CD4-positive, alpha-beta memory T cell (primary cell): Measurements from ENCODE around the gene GRK4. TPM values are rescaled to one million over a fixed set of nuclear protein-coding genes. Genes with fewer than 3 reads are reported as not detected.
"Not testable (repeated sequence)": the region's sequence is repeated elsewhere in the genome, so short reads cannot be mapped to it uniquely, and the experiment has no call there.

ENCODE experiments used
- CTCF ChIA-PET: fragments of 350-600 bp; sonication (Branson Sonifier 250); formaldehyde crosslinking; loops from one replicate; lab custom pipeline; 2021; ENCODE audit warnings: inconsistent platforms; ENCODE audit not compliant: partially characterized antibody; lab: Charles Lee
- POLR2A ChIA-PET: fragments of 350-600 bp; sonication (Branson Sonifier 250); formaldehyde crosslinking; loops from one replicate; lab custom pipeline; 2021; ENCODE audit not compliant: partially characterized antibody; lab: Charles Lee
- DNase-seq, 5 donors: peaks; one replicate each; pipeline versions ENCODE4 v3.0.0 to v3.0.0-alpha.2; 2020 to 2022; ENCODE audit warnings: mixed read lengths in 1 of 5
- H3K27ac ChIP-seq: one replicate; pipeline ENCODE4 v1.7.0; 2013; ENCODE audit warnings: low read depth, low read length
- H3K27me3 ChIP-seq: 2 replicates; pipeline ENCODE4 v1.7.0; 2013; ENCODE audit warnings: mild to moderate bottlenecking, low read length, moderate library complexity; ENCODE audit not compliant: insufficient read depth
- H3K36me3 ChIP-seq: 2 replicates; pipeline ENCODE4 v1.7.0; 2013; ENCODE audit warnings: mild to moderate bottlenecking, low read length, moderate library complexity; ENCODE audit not compliant: insufficient read depth
- H3K4me1 ChIP-seq: 2 replicates; pipeline ENCODE4 v1.7.0; 2013; ENCODE audit warnings: mild to moderate bottlenecking, low read length, moderate library complexity; ENCODE audit not compliant: insufficient read depth
- H3K4me3 ChIP-seq, 2 donors: one replicate each; pipeline ENCODE4 v1.7.0; 2013; ENCODE audit warnings: low read length in 2 of 2, mild to moderate bottlenecking in 1 of 2
- H3K9me3 ChIP-seq, 2 donors: one replicate each; pipeline ENCODE4 v1.7.0; 2013; ENCODE audit warnings: low read length in 2 of 2, control low read depth in 1 of 2; ENCODE audit not compliant: control insufficient read depth in 1 of 2
- H3K27ac Mint-ChIP-seq, 7 donors: one replicate each; pipeline ENCODE4 v1.8.0; 2020 to 2021; ENCODE audit warnings: mixed read lengths in 7 of 7, mild to moderate bottlenecking in 6 of 7, inconsistent platforms in 3 of 7, moderate library complexity in 3 of 7
- H3K27me3 Mint-ChIP-seq, 2 donors: one replicate each; pipeline ENCODE4 v1.8.0; 2020 to 2021; ENCODE audit warnings: mixed read lengths in 2 of 2
- H3K36me3 Mint-ChIP-seq, 2 donors: one replicate each; pipeline ENCODE4 v1.8.0; 2020 to 2021; ENCODE audit warnings: mixed read lengths in 2 of 2, inconsistent platforms in 1 of 2, mild to moderate bottlenecking in 1 of 2
- H3K4me1 Mint-ChIP-seq, 4 donors: one replicate each; pipeline ENCODE4 v1.8.0; 2020 to 2021; ENCODE audit warnings: mixed read lengths in 4 of 4, mild to moderate bottlenecking in 1 of 4
- H3K4me3 Mint-ChIP-seq, 8 donors: one replicate each; pipeline ENCODE4 v1.8.0; 2020 to 2021; ENCODE audit warnings: mixed read lengths in 8 of 8, mild to moderate bottlenecking in 7 of 8, moderate library complexity in 6 of 8, inconsistent platforms in 3 of 8
- H3K9me3 Mint-ChIP-seq, 8 donors: one replicate each; pipeline ENCODE4 v1.8.0; 2020 to 2021; ENCODE audit warnings: mixed read lengths in 8 of 8, mild to moderate bottlenecking in 5 of 8, inconsistent platforms in 3 of 8, moderate library complexity in 1 of 8
- intact Hi-C: fragments of 100-400 bp; cut with micrococcal nuclease; formaldehyde crosslinking; loops from one replicate; pipeline ENCODE4 v1.15.1; 2023
- polyA plus RNA-seq, 2 donors: library from polyadenylated mRNA; unstranded; fragments of 300-500 nt; fragmentation: Illumina TruSeq; gene quantifications; one replicate each; pipeline ENCODE4 v1.2.3, GENCODE V29; 2021
- total RNA-seq, 2 experiments: library from RNA; stranded (reverse); gene quantifications; one replicate each; pipeline ENCODE4 v1.2.3, GENCODE V29; 2021

The GRK4 gene
- total and polyA plus RNA-seq, 4 experiments from 2014 or later, result 0.55 to 3.2 (median 2.3) TPM

GRCh38 chr4:2950221-2950989, 13.0 kb upstream of the GRK4 start:
- Histone ChIP-seq H3K36me3 (peaks cover 71% of the 10 kb centered on the region), H3K27ac (no peak overlapping the region), H3K4me3 (no peak overlapping the region), H3K27me3 (no peaks in the 10 kb centered on the region), H3K9me3 (no peaks in the 10 kb centered on the region), H3K4me1 (peaks cover 9% of the 10 kb centered on the region)
- no peak for DNase-seq
- Mint-ChIP-seq H3K4me1 (peaks cover 9 to 14% (median 11%) of the 10 kb centered on the region in 4 donors), H3K27ac (peak overlapping the region in 4 of 7 donors; percentile 13 to 79 (median 45)), H3K4me3 (no peak overlapping the region), H3K9me3 (peaks cover 0 to 1% (median 0%) of the 10 kb centered on the region in 8 donors), H3K36me3 (peaks cover 58 to 85% of the 10 kb centered on the region in 2 donors), H3K27me3 (no peaks in the 10 kb centered on the region)
- intact Hi-C loops, result no loop called here
- POLR2A ChIA-PET, result interaction anchor here (1.4 kb wide), 1 partner anchor 15 kb away, joined by 3 read pairs; no protein-coding TSS in a partner anchor
- CTCF ChIA-PET, result interaction anchor here (2.7 kb wide), 1 partner anchor 12 kb away, joined by 12 read pairs; the partner anchor contains the start of genes GRK4 and NOP14

GRCh38 chr4:2953496-2953895, 9.9 kb upstream of the GRK4 start:
- H3K27me3 Mint-ChIP-seq, result no peaks in the 10 kb centered on the region
- POLR2A ChIA-PET, result interaction anchor here (1.1 to 3.8 kb wide), 5 partner anchors 8 to 118 kb away, joined by 3 to 28 read pairs (median 4); partner anchors contain the start of genes GRK4 and NOP14

GRCh38 chr4:2954358-2955185, 8.8 kb upstream of the GRK4 start:
- peak overlapping the region in 4 of 8 donors; percentile 20 to 83 (median 50) for H3K4me3 Mint-ChIP-seq
- H3K27me3 ChIP-seq, result no peaks in the 10 kb centered on the region
- POLR2A ChIA-PET, result interaction anchor here (1.1 to 3.8 kb wide), 4 partner anchors 8 to 119 kb away, joined by 3 to 28 read pairs (median 12); partner anchors contain the start of genes GRK4 and NOP14
- no peaks in the 10 kb centered on the region for H3K27me3 Mint-ChIP-seq
- CTCF ChIA-PET, result interaction anchor here (0.6 to 3.7 kb wide), 15 partner anchors 9 to 232 kb away, joined by 3 to 34 read pairs (median 5); partner anchors contain the start of genes GRK4 and NOP14
- H3K9me3 Mint-ChIP-seq, result no peaks in the 10 kb centered on the region
- DNase-seq, result peak; percentile 40 to 70 (median 44)
- H3K27ac ChIP-seq, result peak overlapping the region; percentile 23
- H3K9me3 ChIP-seq, result no peaks in the 10 kb centered on the region
- no peak overlapping the region for H3K4me3 ChIP-seq
- H3K27ac Mint-ChIP-seq, result peak overlapping the region; percentile 83 to 98 (median 92)
- H3K4me1 ChIP-seq, result peaks cover 33% of the 10 kb centered on the region
- H3K36me3 ChIP-seq, result peaks cover 71% of the 10 kb centered on the region
- peaks cover 25 to 42% (median 34%) of the 10 kb centered on the region in 4 donors for H3K4me1 Mint-ChIP-seq
- intact Hi-C loops, result loop anchor here (2.0 kb wide), 2 partner anchors 20 to 190 kb away; no protein-coding TSS in a partner anchor
- peaks cover 61 to 81% of the 10 kb centered on the region in 2 donors for H3K36me3 Mint-ChIP-seq

More at GRCh38 chr4:2953496-2953895, 9.9 kb upstream of the GRK4 start:
- no peak overlapping the region for H3K4me3 ChIP-seq
- Mint-ChIP-seq H3K4me1 (peaks cover 17 to 32% (median 26%) of the 10 kb centered on the region in 4 donors), H3K9me3 (no peaks in the 10 kb centered on the region), H3K36me3 (peaks cover 59 to 82% of the 10 kb centered on the region in 2 donors), H3K27ac (peak overlapping the region in 6 of 7 donors; percentile 83 to 98 (median 93)), H3K4me3 (no peak overlapping the region)
- no peaks in the 10 kb centered on the region for H3K9me3 ChIP-seq
- H3K27ac ChIP-seq, result peak overlapping the region; percentile 23
- no peak for DNase-seq
- no peaks in the 10 kb centered on the region for H3K27me3 ChIP-seq
- H3K36me3 ChIP-seq, result peaks cover 76% of the 10 kb centered on the region
- peaks cover 27% of the 10 kb centered on the region for H3K4me1 ChIP-seq
- CTCF ChIA-PET, result interaction anchor here (0.9 to 3.7 kb wide), 10 partner anchors 8 to 190 kb away, joined by 3 to 34 read pairs (median 7); partner anchors contain the start of genes GRK4 and NOP14
- intact Hi-C loops, result no loop called here

GRCh38 chr4:2955186-2956044, 8.0 kb upstream of the GRK4 start:
- peak in 1 of 5 donors; percentile 21 for DNase-seq
- Histone ChIP-seq H3K36me3 (peaks cover 62% of the 10 kb centered on the region), H3K4me1 (peaks cover 40% of the 10 kb centered on the region)
- H3K9me3 Mint-ChIP-seq, H3K27me3 ChIP-seq, H3K4me3 Mint-ChIP-seq, H3K27ac ChIP-seq, H3K4me3 ChIP-seq, H3K9me3 ChIP-seq, H3K27me3 Mint-ChIP-seq: not testable (repeated sequence)
- H3K27ac Mint-ChIP-seq, result peak overlapping the region in 4 of 7 donors; percentile 83 to 98 (median 90)
- peaks cover 30 to 51% (median 40%) of the 10 kb centered on the region in 4 donors for H3K4me1 Mint-ChIP-seq
- ChIA-PET POLR2A (interaction anchor here (0.8 to 2.2 kb wide), 3 partner anchors 11 to 199 kb away, joined by 4 to 28 read pairs (median 5); partner anchors contain the start of gene TNIP2), CTCF (interaction anchor here (1.0 to 3.7 kb wide), 5 partner anchors 8 to 195 kb away, joined by 3 to 34 read pairs (median 8); partner anchors contain the start of genes GRK4 and NOP14)
- intact Hi-C loops, result loop anchor here (2.0 kb wide), 2 partner anchors 21 to 191 kb away; no protein-coding TSS in a partner anchor
- peaks cover 55 to 77% of the 10 kb centered on the region in 2 donors for H3K36me3 Mint-ChIP-seq

GRCh38 chr4:2958446-2958845, 4.9 kb upstream of the GRK4 start:
- POLR2A ChIA-PET, result interaction anchor here (6.2 kb wide), 1 partner anchor 21 kb away, joined by 82 read pairs; no protein-coding TSS in a partner anchor
- Histone ChIP-seq H3K36me3 (peaks cover 38% of the 10 kb centered on the region), H3K27me3 (no peaks in the 10 kb centered on the region), H3K27ac (no peak overlapping the region), H3K9me3 (no peaks in the 10 kb centered on the region), H3K4me3 (no peak overlapping the region), H3K4me1 (peaks cover 58% of the 10 kb centered on the region)
- CTCF ChIA-PET, result no interaction called here
- Mint-ChIP-seq H3K36me3 (peaks cover 36 to 59% of the 10 kb centered on the region in 2 donors), H3K27me3 (no peaks in the 10 kb centered on the region), H3K4me3 (no peak overlapping the region), H3K4me1 (peaks cover 41 to 70% (median 54%) of the 10 kb centered on the region in 4 donors), H3K27ac (peak overlapping the region in 2 of 7 donors; percentile 29 to 61), H3K9me3 (no peaks in the 10 kb centered on the region)
- intact Hi-C loops, result no loop called here
- DNase-seq, result no peak

GRCh38 chr4:2960450-2960849, 2.9 kb upstream of the GRK4 start:
- H3K27ac Mint-ChIP-seq, result peak overlapping the region in 5 of 7 donors; percentile 66 to 81 (median 74)
- H3K27me3 ChIP-seq, H3K4me3 ChIP-seq, H3K9me3 Mint-ChIP-seq, H3K9me3 ChIP-seq, DNase-seq, H3K27me3 Mint-ChIP-seq, CTCF ChIA-PET, H3K27ac ChIP-seq: not testable (repeated sequence)
- H3K36me3 Mint-ChIP-seq, result peaks cover 24 to 46% of the 10 kb centered on the region in 2 donors
- peaks cover 59% of the 10 kb centered on the region for H3K4me1 ChIP-seq
- H3K4me1 Mint-ChIP-seq, result peaks cover 35 to 67% (median 50%) of the 10 kb centered on the region in 4 donors
- POLR2A ChIA-PET, result interaction anchor here (6.2 kb wide), 1 partner anchor 23 kb away, joined by 82 read pairs; no protein-coding TSS in a partner anchor
- H3K4me3 Mint-ChIP-seq, result peak overlapping the region in 4 of 8 donors; percentile 29 to 52 (median 48)
- peaks cover 32% of the 10 kb centered on the region for H3K36me3 ChIP-seq
- intact Hi-C loops, result loop anchor here (5.0 kb wide), 2 partner anchors 87 to 1248 kb away; partner anchors contain the start of gene SLBP
